ENCODE results near the gene LIPC.

LIPC gene

DNA sequence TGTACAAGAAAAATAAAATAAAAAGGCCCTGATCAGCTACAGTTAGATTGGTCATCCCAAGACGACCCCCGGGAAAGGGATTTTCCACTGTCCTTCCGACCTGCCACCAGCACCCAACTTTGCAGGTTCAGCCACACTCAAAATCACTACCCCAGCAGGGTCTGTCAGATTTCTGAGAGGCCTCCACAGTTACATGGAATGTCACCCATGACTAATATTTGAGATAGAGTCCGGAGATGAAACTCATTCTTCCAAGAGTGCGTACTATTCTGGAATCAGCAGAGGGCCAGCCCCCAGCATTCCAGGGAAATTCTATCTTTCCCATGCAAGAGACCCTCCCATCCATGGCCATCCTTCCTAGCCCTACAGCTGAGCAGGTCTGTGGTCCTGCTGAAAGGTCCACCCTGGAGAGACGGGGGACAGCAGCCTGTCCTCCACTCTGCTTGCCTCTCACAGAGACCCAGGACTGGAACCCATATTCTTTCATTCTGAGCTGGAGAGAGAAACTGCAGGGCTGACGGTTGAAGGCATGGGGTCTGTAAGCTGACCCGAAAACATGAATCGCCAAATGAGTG lies 5.8 kb downstream of the LIPC start:
- no peak for DNase-seq

DNA sequence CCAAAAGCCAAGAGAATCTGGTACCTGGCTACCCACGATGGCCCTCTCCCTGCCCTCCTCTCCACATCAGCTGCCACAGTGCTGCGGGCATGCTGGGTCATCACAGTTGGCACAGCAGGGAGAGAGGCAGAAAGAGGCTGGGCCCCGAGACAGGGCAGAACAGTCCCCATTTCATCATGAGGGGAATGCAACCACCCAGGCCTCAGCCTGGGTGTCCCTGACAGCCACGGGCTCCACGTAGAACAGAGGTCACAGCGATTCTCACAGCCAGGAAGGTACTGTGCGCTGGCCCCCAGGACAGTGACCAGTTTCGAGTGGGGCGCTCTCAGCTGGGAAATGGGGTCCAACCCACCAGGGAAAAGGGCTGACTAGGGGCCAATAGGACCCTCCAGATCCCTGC lies 6.3 kb downstream of the LIPC start:
- no peak for DNase-seq

DNA sequence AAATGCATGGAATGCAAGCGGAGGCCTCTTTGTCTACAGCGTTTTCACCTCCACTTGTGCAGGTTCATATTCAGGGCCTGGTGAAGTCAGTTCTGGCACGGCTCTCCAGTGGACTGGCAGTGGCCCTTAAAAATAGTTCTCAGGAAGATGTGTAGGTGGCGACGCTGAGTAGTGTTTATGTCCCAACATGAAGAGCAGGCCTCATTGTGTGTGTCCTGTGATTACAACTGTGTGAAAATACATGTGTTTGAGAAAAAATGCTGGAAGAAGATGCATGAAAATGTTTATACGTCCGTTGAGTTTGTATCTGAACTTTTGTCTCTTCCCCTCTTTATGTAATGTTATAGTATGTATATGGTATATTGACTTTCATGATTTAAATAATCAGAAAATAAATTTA lies 7.2 kb downstream of the LIPC start:
- no peak for DNase-seq

DNA sequence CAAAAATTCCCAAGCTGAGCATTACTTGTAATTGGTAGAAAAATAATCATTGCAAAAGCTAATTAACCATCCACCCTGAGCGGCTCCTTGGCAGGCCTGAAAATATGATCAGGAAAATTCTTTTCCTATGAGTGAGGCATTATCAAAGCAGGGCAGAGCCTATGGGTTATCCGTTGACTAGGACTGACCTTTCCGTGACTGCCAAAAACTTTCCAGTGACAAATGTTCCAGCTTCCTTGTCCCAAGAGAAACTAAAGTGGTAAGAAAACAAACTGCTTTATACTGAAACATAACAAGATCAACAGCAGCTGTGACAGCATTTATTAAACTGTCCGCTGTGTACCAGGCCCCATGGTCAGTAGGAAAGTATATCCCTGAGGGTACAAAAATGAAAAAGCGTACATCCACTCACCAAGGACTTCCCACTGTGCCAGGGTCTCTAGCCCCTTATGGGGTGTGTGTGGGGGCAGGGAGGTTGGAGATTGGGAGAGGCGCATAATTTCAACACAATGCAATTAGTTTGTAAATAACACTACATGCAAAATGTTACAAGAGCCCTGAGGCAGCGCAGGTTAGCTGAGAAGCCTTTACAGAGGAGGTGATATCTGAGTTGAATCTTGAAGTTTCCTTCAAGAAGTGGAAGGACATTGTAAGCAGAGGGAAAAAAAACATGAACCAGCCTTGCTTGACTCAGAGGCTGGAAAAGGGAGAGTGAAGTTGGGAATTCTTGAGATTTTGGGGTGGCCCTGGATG lies 8.5 kb downstream of the LIPC start:
- no peak for DNase-seq

DNA sequence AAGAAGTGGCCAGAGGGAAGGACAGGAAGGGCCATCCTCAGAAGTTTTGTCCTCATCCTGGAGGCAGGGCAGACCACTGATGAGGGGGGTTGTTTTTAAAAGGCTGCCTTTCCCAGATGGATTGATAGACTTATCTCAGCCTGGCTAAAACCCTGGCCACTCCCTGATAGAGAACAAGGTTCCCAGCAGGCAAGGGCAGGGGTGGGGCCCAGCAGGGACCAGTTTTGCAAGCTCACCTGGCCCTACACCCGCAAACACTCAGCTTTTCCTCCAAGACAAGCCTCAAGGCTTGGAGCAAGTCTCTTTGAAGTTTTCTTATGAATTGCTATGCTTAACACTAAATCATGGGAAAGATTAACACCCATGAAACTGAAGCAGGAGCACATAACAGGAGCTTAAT lies 9.1 kb downstream of the LIPC start:
- DNase-seq: no peak

DNA sequence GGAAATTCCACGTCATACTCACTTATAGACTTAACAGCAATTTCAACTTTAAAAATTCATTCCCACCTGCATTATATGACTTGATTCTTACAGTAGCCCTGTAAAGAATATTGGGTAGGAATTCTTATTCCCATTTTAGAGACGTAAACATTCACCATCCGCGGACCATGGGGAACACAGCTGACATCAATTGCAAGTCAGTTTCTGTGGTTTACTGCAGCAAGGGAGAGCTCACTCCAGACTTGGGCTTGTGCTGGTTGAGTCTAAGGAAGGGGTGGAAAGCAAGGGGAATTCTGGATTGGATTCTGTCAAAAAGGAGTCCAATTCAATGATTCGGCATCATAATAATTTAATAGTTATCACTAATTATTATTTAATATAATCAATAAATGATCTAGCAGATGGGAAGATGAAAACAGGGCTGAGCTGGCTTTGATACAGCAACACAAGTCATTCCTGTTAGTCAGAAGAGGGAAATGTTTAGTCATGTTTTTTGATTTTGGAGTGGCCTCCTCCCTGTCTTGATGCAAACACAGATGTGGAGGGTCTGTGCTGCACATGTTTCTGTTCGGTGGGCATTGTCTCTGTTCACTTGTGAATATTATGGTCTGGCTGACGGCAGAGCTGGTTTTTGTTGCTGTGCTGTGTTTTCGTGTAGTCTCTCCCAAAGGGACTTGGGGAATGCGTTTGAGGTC lies 9.7 kb downstream of the LIPC start:
- no peak for DNase-seq

DNA sequence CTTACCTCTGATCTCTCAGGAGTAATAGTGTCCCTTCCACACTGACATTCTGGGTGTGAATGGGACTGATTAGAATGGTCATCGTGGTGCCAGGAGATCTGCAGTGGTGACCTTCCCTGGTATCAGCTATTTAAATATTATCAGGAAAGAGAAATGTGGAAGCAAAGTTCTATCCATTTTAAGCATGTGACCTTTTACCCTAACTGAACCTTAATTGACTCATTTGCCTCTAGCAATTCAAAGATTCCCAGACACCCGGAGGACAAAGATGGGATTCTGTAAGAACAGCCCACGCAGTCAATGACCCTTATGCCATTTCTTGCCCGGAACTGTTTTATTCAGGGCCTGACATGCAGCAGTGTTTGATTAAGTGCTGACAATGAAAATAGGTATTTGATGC lies 10.3 kb downstream of the LIPC start:
- no peak for DNase-seq

DNA sequence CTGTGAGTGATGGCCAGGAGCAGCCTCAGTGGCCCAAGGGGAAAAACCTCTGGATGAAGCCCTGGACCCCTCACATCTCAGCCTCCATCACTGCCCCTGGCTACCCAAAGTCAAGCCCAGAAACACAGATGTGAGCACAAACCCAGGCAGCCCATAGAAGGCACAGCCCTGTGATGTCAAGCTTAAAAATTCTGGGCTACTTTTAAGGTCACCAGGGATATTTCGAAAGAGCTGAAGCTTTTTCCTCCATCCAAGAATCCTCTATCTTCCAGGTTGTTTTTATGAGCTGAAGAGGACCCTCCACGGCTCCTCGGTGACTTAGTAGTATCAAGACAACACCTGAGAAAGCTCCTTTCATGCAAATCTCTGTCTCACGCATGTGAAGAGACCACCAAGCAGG lies 11.5 kb downstream of the LIPC start:
- no peak for DNase-seq

DNA sequence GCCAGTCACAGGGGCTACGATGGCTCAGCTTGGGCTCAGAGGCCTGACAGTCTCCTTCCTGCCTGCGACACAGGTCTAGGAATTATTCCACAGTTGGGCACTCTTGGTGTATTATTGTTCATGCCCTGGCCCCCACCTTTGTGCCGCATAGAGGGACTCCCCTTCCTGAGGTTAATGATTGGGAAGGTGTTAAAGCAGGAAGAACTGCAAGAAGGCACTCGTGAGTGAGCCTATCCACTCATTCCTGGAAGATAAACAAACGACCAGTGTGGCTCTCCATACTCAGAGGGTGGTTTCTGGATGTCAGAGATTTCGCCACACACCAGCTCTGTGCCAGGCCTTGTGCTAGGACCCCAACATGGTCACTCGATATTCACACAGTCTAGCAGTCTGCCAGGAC lies 12.3 kb downstream of the LIPC start:
- no peak for DNase-seq

DNA sequence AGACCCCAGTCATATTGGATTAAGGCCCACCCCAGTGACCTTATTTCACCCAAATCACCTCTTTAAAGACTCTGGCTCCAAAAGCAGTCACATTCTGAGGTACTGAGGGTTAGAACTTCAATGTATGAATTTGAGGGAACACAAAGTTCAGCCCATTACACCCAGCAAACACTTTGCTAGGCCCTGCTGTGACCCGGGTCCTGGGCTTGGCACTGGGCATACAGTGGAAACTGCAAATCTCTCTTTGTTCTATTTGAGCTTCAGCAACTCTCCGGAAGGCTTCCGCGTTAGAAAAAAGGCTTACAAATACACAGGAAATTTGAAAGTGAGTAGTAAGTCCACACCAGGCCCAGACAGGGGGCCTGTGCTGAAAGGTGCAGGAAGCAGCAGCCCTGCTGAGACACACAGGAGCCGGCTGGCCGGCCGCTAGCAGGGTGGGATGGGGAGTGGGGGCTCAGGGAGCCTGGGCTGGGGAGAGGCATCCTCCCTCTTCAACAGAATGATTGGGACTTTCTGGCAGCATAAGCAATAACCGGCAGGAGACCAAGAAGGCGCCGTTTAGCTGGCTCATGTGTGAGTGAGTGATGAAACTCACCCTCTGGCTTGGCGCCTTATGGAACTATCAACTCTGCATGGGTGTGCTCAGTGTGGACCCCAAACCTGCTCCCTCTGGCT lies 13.0 kb downstream of the LIPC start:
- DNase-seq: no peak

DNA sequence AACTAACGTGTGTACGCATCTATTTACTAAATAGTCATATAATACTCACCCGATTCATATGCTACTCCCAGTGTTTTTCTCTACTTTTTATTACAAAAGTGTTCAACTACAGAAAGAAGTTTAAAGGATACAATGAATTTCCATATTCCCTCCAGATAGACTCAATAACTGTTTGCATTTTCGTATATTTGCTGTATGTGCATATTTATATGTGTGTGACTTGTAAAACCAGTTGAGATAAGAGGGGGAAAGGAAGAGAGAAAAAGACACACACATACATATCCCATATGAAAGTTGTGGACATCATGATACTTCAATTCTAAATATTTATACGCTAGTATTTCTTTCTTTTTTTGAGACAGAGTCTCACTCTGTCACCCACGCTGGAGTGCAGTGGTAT lies 14.1 kb downstream of the LIPC start:
- DNase-seq: no peak

DNA sequence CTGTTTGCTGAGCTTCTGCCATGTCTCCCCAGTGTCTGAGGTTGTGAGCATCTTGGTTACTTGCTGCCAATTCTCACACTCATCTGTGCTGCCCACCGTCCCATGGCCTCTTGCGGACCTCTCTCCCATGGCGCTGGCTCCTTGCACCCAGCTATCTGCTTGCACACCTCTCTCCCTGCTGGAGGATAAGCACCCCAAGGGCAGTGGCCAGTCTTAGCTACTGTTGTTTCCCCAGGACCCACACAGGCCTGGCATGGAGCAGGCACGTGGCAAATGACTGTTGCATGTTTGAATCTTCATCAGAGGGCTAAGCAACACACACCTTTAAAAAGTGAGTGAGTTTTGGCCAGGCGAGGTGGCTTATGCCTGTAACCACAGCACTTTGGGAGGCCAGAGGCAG lies 14.7 kb downstream of the LIPC start:
- no peak for DNase-seq

DNA sequence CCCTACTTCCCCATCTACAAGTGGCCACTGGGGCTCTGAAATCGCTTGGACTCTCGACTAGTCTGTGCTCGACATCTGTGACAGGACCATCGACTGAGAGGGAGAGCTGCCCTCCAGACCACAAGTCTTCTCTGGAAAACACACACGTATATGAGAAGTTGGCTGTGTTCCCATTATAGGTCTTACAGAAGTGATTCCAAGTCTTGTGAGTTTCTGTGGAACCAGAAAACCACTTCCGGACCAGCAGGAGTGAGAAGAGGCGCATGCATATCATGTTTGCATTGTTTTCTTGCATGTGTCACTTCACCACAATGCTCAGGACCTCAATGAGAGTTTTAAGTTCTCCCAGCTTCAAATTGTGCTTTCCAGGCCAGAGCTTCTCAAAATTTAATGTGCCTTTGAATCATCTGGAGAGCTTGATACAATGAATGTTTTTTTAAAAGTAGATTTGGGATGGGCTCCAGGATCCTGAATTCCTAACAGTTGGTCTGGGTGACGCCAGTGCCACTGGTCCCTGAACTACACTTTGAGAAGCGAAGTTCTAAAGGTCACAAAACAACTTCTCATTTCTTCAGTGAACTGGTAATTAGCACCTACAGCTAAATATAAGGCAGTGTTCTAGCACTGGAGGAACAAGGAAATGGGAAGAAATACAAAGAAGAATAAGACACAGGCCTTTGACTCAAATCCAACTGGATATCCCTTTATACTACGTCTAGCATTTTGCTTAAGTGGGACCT lies 15.7 kb downstream of the LIPC start:
- no peak for DNase-seq

DNA sequence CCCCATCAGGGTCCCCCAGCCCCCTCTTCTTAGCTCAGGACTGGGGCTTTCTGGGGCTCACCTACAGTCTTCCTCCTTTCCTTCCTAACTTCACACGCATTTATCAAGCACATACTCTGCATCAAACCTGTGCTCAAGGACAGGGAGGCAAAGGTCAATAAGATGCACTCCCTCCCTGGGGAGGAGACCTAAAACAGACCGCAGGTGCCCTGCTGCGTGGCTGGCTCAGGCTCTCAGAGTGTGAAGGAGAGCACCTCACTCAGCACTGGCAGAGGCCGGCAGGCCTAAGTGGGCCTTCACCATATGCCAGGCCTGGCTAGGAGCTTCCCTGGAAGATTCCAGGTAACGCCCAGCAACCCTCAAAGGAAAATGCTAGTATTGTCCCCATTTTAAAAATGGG lies 16.5 kb downstream of the LIPC start:
- no peak for DNase-seq

DNA sequence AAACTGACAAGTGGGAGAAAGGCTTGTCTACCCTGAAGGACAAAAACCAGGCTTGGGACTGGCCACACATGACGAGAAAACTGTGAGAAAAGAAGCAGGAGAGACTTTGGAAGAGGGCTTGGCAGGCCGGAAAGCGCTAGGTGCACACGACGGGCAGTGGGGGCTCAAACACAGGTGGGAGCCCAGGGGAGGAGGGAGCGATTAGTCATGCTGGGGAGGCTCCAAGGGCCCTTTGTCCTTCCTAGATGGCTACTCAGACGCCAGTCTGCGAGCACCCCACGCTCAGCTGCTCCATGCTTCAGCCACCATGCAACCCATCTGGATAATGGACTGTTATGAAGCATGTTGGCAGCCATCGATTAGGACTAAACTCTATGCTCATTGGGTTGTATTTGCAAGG lies 17.1 kb downstream of the LIPC start:
- DNase-seq: no peak

DNA sequence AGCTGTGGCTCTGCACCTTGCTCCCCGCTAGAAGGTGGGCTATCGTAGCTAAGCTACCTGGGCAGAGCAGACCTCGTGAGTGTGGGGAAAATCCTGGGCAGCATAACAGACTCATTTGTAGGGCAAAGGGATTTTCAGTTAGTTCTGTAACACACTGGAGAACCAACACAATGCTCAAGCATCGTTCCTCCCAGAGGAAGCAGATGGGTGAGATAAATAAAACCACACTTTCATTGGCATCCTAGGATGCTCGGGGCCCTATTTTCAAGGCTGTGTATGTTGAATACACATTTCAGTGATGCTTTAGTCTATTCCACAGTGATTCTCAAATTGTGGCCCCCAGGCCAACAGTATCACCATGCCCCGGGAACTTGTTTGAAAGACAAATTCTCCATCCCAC lies 20.0 kb downstream of the LIPC start:
- DNase-seq: no peak

DNA sequence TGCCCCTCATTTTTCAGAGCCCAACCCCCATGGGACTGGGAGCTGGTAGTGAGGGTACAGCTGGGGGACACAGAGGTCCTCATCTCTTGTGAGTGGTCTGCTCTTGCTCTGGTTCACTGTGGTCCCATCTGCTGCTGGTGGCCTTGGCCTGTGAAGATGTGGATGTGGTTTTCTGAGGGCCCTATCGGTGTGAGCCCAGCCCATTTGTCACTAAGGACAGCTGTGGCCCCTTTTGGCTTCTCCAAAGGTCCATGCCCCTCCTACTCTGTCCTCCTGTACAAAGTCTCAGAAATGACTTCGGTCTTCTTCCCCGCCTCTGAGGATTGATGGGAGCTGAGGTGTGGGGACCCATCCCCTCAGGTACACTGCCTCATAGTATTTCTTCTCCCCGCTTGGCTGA lies 21.0 kb downstream of the LIPC start:
- no peak for DNase-seq

DNA sequence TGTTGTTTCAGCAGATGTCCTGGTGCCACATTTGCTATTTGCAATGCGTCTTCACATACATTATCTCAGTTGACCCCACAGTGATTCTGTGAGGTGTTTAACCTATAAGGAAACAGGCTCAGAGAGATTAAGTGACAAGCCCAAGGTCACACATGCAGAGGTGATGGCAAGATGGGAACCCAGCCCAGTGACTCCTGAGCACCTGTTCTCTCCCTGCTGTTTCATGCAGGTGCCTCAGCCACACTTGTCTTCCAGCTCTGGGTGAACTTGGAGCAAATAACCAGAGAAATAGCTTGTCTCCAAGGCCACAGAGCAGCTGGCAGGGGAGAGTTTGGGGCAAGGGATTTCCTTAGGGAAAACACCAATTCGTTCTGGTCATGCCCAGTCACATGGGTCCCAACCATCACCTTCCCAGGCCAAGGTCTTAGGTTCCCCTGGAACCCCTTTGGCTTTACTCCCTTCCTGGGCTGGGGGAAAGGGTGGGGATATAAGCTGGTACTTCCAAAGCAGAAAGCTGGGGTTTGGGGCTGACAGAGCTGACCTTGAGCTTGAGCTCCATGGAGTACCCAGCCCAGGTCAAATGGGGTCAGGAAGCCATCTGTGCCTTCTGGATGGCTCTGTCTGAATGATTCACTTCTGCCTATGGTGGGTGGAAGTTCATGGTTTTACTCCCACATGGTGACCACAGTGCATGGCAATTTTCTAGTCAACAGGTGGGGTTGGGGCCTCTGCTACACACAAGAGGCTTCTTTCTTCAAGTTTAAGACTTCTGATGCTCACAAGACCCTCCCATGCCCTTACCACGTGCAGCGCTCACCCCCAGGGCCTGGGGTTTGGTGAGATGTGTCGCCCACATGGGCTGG lies 22.4 kb downstream of the LIPC start:
- peak; percentile 73 to 78 for DNase-seq

DNA sequence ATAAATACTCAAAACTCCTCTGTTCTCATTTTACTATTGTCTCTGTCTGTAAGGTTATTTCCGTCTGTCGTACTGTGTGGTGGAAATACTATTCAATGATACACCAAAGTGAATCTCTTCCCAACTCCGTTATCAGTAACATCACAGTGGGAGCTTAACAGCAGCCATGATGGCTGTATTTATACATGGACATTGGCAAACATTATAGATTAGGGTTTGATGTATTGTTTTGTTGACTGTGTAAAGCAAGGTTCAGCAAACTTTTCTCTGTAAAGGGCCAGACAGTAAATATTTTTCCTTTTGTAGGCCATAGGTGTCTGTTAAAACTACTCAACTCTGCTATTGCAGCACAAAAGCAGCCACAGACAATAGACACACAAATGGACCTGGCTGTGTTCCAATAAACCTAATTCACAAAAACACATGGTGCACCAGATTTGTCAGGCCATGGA lies 23.2 kb downstream of the LIPC start:
- DNase-seq: no peak

DNA sequence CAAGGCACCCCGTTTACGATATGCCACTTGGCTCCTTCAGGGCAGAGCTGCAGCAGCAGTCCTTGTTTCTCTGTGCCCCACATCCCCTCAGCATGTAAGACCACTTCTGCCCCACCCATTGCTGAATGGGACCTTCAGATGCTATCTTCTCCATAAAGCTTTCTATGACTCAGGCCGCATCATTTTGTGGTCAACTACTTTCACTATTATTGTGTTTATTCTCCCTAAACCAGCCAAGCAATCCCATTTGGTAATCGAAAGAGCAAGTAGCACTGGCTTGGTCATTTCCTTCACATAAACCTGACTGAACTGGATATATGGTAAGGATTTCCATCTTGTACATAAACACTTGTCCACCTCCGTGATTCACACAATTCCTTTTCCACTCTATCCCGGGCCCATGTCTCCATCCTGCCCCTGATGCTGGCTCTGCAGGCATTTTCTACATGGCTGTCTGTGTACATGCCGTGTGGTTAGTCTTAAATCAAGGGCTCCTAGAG lies 25.7 kb downstream of the LIPC start:
- DNase-seq: peak; percentile 55 to 61

DNA sequence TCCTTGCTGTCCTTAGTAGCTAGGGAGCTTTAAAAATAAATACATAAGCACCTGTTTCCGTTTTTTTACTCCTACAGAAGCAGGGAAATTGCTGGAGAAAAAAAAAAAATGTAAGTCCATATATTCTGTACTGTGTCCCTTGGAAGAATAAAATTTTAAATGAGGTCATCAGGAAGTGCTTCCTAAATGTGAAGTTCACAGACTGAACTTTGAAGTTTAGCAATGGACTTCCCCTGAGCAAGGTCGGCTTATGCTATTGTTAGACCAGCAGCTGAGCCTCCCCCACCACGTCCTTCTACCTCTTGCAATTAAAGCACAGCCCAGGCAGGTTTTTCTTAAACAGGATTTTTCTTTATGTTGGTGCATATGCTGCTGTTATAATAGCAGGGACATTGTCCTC lies 26.3 kb downstream of the LIPC start:
- DNase-seq: no peak

DNA sequence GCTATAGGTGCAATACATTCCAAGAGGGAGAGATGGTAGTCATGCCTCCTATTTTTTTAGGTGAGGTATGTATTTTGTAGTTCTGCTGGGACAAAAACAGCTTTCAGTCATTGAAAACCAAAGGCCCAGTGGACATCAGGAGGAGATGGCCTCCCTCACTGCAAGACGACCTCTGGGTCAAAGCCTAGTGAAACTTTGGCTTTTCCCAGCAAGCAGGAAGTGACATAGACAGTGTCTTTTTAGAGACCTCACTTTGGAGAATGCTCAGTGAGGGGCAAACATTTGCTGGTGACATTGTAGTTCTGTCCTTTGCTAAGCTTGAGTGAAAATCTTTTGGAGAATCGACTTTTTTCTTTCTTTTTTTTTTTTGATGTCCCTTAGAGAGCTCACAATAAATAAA lies 27.3 kb downstream of the LIPC start:
- DNase-seq: no peak

Measured in activated T-cell treated with anti-CD3 and anti-CD28 coated beads, Interleukin-2, amount 50 U/mL, for 48 hours (primary cell).